A549 (cell line): ENCODE results near the gene IQUB. TPM values are rescaled to one million over a fixed set of nuclear protein-coding genes. Genes with fewer than 3 reads are reported as not detected.

Source experiments
- ATAC-seq, 2 experiments: fragments of 200-7000 bp in 1 of 2; fragments of >200 bp in 1 of 2; cut with Nextera tagmentation in 1 of 2; cut with Tn5 transposase in 1 of 2; 3 replicates each; pipeline versions ENCODE4 v1.8.0 to v1.9.1; 2018 to 2020; ENCODE audit warnings: mild to moderate bottlenecking in 1 of 2, moderate library complexity in 1 of 2
- CTCF ChIA-PET: fragments of 300-600 bp; sonication (Branson Sonifier 250); formaldehyde crosslinking; extraction: SDS; loops from one replicate; lab custom pipeline; 2021; ENCODE audit warnings: antibody characterized with exemption, inconsistent platforms; lab: Yijun Ruan, JAX
- POLR2A ChIA-PET: fragments of 350-600 bp; formaldehyde crosslinking; extraction: SDS; loops from one replicate; lab custom pipeline; 2021; ENCODE audit warnings: antibody characterized with exemption, inconsistent platforms; lab: Yijun Ruan, JAX
- DNase-seq, 2 experiments: peaks; one replicate each; pipeline versions ENCODE4 v3.0.0 to v3.0.0-alpha.2; 2011 to 2016; ENCODE audit warnings: low read depth in 1 of 2, low spot score in 1 of 2
- FAIRE-seq: peaks from 2 replicates; lab custom pipeline; 2011; peaks lifted over from hg19 to GRCh38; lab: Jason Lieb, UNC
- H3K27ac ChIP-seq, 2 experiments: fragments of >200 bp; sonication (Bioruptor Twin); formaldehyde crosslinking; 3 replicates each; pipeline ENCODE4 v1.5.1; 2016 to 2017
- H3K4me1 ChIP-seq: fragments of >200 bp; sonication (Bioruptor Twin); formaldehyde crosslinking; 3 replicates; pipeline ENCODE4 v1.6.1; 2016
- H3K4me2 ChIP-seq: fragments of >200 bp; sonication (Bioruptor Twin); formaldehyde crosslinking; 3 replicates; pipeline ENCODE4 v1.6.1; 2016
- H3K4me3 ChIP-seq: fragments of >200 bp; sonication (Bioruptor Twin); formaldehyde crosslinking; 3 replicates; pipeline ENCODE4 v1.5.1; 2016
- H3K9me3 ChIP-seq: fragments of >200 bp; sonication (Bioruptor Twin); formaldehyde crosslinking; 3 replicates; pipeline ENCODE4 v1.6.1; 2016
- BCL3 ChIP-seq: fragments of >200 bp; sonication (Bioruptor Twin); formaldehyde crosslinking; IDR thresholded peaks from 3 replicates; pipeline ENCODE4 v1.6.1; 2016
- BHLHE40 ChIP-seq: IDR thresholded peaks from 2 replicates; pipeline ENCODE4 v1.6.1; 2012; ENCODE audit warnings: low read depth, low read length, inconsistent platforms
- CBX2 ChIP-seq: fragments of 200-600 bp; sonication (generic); IDR thresholded peaks from 2 replicates; pipeline ENCODE4 v1.6.1; 2016; ENCODE audit warnings: low read depth, mild to moderate bottlenecking, borderline replicate concordance
- CEBPB ChIP-seq, 2 experiments: fragments of >200 bp in 1 of 2; sonication (Bioruptor Twin) in 1 of 2; formaldehyde crosslinking in 1 of 2; IDR thresholded peaks; 2 replicates each; pipeline ENCODE4 v1.6.1; 2012 to 2016
- CHD4 ChIP-seq: fragments of 200-600 bp; sonication (generic); IDR thresholded peaks from 2 replicates; pipeline ENCODE4 v1.6.1; 2016; ENCODE audit warnings: antibody characterized with exemption, mild to moderate bottlenecking, borderline replicate concordance
- CTCF ChIP-seq: fragments of >200 bp; sonication (Bioruptor Twin); formaldehyde crosslinking; IDR thresholded peaks from 3 replicates; pipeline ENCODE4 v1.5.1; 2016
- ESRRA ChIP-seq: fragments of 150-350 bp; IDR thresholded peaks from 2 replicates; pipeline ENCODE4 v1.6.1; 2014; ENCODE audit warnings: mild to moderate bottlenecking, low read length, borderline replicate concordance
- FOSB ChIP-seq: fragments of 250-450 bp; sonication (Bioruptor Pico); IDR thresholded peaks from 2 replicates; pipeline ENCODE4 v1.5.0; 2020; ENCODE audit warnings: mild to moderate bottlenecking, moderate library complexity
- FOSL2 ChIP-seq, 2 experiments: fragments of 450-650 bp in 1 of 2; fragments of >200 bp in 1 of 2; sonication (Bioruptor Twin) in 1 of 2; formaldehyde crosslinking; IDR thresholded peaks; 2 replicates each; pipeline versions ENCODE4 v1.5.0 to v1.6.1; 2016 to 2020; ENCODE audit warnings: mild to moderate bottlenecking in 1 of 2, moderate library complexity in 1 of 2
- GATA3 ChIP-seq: IDR thresholded peaks from 2 replicates; pipeline ENCODE4 v1.6.1; 2012; ENCODE audit warnings: borderline replicate concordance
- HES2 ChIP-seq: fragments of >200 bp; sonication (Bioruptor Twin); formaldehyde crosslinking; IDR thresholded peaks from 2 replicates; pipeline ENCODE4 v1.6.1; 2016
- HEYL ChIP-seq: fragments of 250-450 bp; sonication (Bioruptor Pico); IDR thresholded peaks from 2 replicates; pipeline ENCODE4 v1.8.0; 2021; ENCODE audit warnings: mild to moderate bottlenecking, moderate library complexity
- HOXB13 ChIP-seq: fragments of 250-450 bp; sonication (Bioruptor Pico); IDR thresholded peaks from 2 replicates; pipeline ENCODE4 v1.5.0; 2020; ENCODE audit warnings: low read depth, mild to moderate bottlenecking, moderate library complexity
- JUN ChIP-seq, 2 experiments: fragments of >200 bp; sonication (Bioruptor Twin); formaldehyde crosslinking; IDR thresholded peaks; 2 replicates in 1 of 2; 3 replicates in 1 of 2; pipeline ENCODE4 v1.6.1; 2016 to 2017
- JUNB ChIP-seq: fragments of >200 bp; sonication (Bioruptor Twin); formaldehyde crosslinking; IDR thresholded peaks from 2 replicates; pipeline ENCODE4 v1.6.1; 2016
- MAFK ChIP-seq: fragments of 450-650 bp; IDR thresholded peaks from 2 replicates; pipeline ENCODE4 v1.6.1; 2014; ENCODE audit not compliant: partially characterized antibody
- MAX ChIP-seq: IDR thresholded peaks from 2 replicates; pipeline ENCODE4 v1.6.1; 2012
- MYC ChIP-seq: IDR thresholded peaks from 2 replicates; pipeline ENCODE4 v1.6.1; 2012; ENCODE audit warnings: mild to moderate bottlenecking, inconsistent platforms, low read length, improper control_type of control experiment, borderline replicate concordance
- NFE2L2 ChIP-seq: fragments of 150-350 bp; conservative IDR thresholded peaks from 2 replicates; pipeline ENCODE4 v1.6.1; 2014; ENCODE audit warnings: low read length
- NPAS2 ChIP-seq: fragments of 250-450 bp; sonication (Bioruptor Pico); IDR thresholded peaks from 2 replicates; pipeline ENCODE4 v1.8.0; 2022; ENCODE audit warnings: mild to moderate bottlenecking, moderate library complexity, borderline replicate concordance
- PHF8 ChIP-seq: fragments of 200-600 bp; sonication (generic); IDR thresholded peaks from 2 replicates; pipeline ENCODE4 v1.6.1; 2016; ENCODE audit warnings: low read depth, mild to moderate bottlenecking, antibody characterized with exemption, moderate library complexity, borderline replicate concordance
- TP53 ChIP-seq: fragments of 250-450 bp; sonication (Bioruptor Pico); IDR thresholded peaks from 2 replicates; pipeline ENCODE4 v1.5.0; 2021; ENCODE audit warnings: mild to moderate bottlenecking, moderate library complexity
- ZC3H11A ChIP-seq: fragments of 450-650 bp; IDR thresholded peaks from 2 replicates; pipeline ENCODE4 v1.6.1; 2014; ENCODE audit warnings: antibody characterized with exemption, mild to moderate bottlenecking
- ZSCAN20 ChIP-seq: fragments of 250-450 bp; sonication (Bioruptor Pico); IDR thresholded peaks from 2 replicates; pipeline ENCODE4 v1.8.0; 2022; ENCODE audit warnings: mild to moderate bottlenecking, moderate library complexity
- WGBS: methylation state at CpG from one replicate; pipeline ENCODE4 v1.1.6; 2017; ENCODE audit errors: missing lambda C conversion rate; 5-methylcytosine and 5-hydroxymethylcytosine counted together
- polyA plus RNA-seq, 4 experiments: library from polyadenylated mRNA; depleted of rRNA in 3 of 4; stranded (reverse); fragments of >200 nt; fragmentation: RNase III in 1 of 4; extraction: RNeasy Plus Mini Kit Qiagen cat#74134 plus additional on column Dnase treatment in 1 of 4; gene quantifications; 2 replicates in 3 of 4; 3 replicates in 1 of 4; pipeline ENCODE4 v1.2.3, GENCODE V29; 2011 to 2017

IQUB gene
- polyA plus RNA-seq, 2 of the 4 experiments (the other 2 are of a cell fraction): 0.08 TPM

- CTCF ChIA-PET: interaction anchor here (0.7 to 1.4 kb wide), 2 partner anchors 16 to 298 kb away, joined by 3 to 4 read pairs; partner anchors contain the start of gene NDUFA5
- ATAC-seq: no peak
- 52% methylated on average over 3 of the region's 3 CpGs for WGBS
These were observed 38.9 kb upstream of the IQUB start for GRCh38 chr7:123573341-123573740.

DNA sequence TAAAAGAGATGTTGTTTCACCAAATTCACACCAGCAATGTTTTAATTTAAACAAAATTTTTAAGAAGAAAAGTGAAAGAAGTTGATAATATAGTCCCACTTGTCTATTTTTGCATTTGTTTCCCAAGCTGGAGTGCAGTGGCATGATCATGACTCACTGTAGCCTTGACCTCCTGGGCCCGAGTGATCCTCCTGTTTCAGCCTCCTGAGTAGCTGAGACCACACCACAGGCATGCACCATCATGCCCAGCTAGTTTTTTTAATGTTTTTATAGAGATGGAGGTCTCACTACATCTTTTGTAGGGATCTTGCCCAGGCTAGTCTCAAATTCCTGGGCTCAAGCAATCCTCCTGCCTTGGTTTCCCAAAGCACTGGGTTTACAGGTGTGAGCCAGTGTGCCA is 37.3 kb upstream of the IQUB start:
- H3K4me1 ChIP-seq: no peaks in the 10 kb centered on the region
- ChIA-PET CTCF (no interaction called here), POLR2A (no interaction called here)
- H3K4me2 ChIP-seq: no peak overlapping the region
- no peak overlapping the region for H3K27ac ChIP-seq
- H3K9me3 ChIP-seq: no peaks in the 10 kb centered on the region
- no peak overlapping the region for H3K4me3 ChIP-seq
- DNase-seq (no peak), ATAC-seq (no peak), FAIRE-seq (no peak)
- TF ChIP-seq JUNB: no peak
- TF ChIP-seq CHD4: no peak
- no peak for TF ChIP-seq JUN (IDR thresholded peaks at IDR 0.05)
- no peak for TF ChIP-seq CBX2
- no peak for TF ChIP-seq FOSL2 (IDR thresholded peaks at IDR 0.05)
- TF ChIP-seq FOSL2 (CRISPR knock-in tag; IDR thresholded peaks at IDR 0.05): no peak
- TF ChIP-seq HEYL (CRISPR knock-in tag): no peak
- TF ChIP-seq CEBPB (IDR thresholded peaks at IDR 0.05): no peak
- no peak for TF ChIP-seq FOSB (CRISPR knock-in tag)
- TF ChIP-seq BHLHE40: no peak
- no peak for TF ChIP-seq GATA3
- no peak for TF ChIP-seq ZC3H11A
- 41% methylated on average over 1 of the region's 1 CpG for WGBS

More at GRCh38 chr7:123573341-123573740, 38.9 kb upstream of the IQUB start:
- POLR2A ChIA-PET: no interaction called here
- Histone ChIP-seq H3K27ac (no peak overlapping the region), H3K4me1 (no peaks in the 10 kb centered on the region), H3K9me3 (no peaks in the 10 kb centered on the region), H3K4me2 (no peak overlapping the region), H3K4me3 (no peak overlapping the region)
- TF ChIP-seq CHD4 (no peak), BCL3 (no peak), NFE2L2 (no peak), HES2 (no peak), MYC (no peak), PHF8 (no peak), CTCF (no peak), GATA3 (no peak), TP53 (CRISPR knock-in tag) (no peak), JUNB (no peak), HOXB13 (CRISPR knock-in tag) (no peak), ESRRA (no peak), MAX (no peak)
- DNase-seq (no peak), FAIRE-seq (no peak)

- H3K9me3 ChIP-seq: no peaks in the 10 kb centered on the region
- CTCF ChIA-PET: no interaction called here
- FAIRE-seq: no peak
- no peak overlapping the region for H3K4me3 ChIP-seq
- no peaks in the 10 kb centered on the region for H3K4me1 ChIP-seq
- WGBS: 14% methylated on average over 1 of the region's 1 CpG
- POLR2A ChIA-PET: no interaction called here
- H3K27ac ChIP-seq: no peak overlapping the region
- TF ChIP-seq NPAS2 (CRISPR knock-in tag) (no peak), ZSCAN20 (CRISPR knock-in tag) (no peak), GATA3 (no peak), MAFK (peak; percentile 37)
- TF ChIP-seq, all 56 proteins: peak for 1
- DNase-seq: no peak
- no peak for ATAC-seq
- no peak overlapping the region for H3K4me2 ChIP-seq
These were observed 36.8 kb upstream of the IQUB start for GRCh38 chr7:123571187-123571586.
